Measurements from ENCODE around the gene TRIO. TPM values are rescaled to one million over a fixed set of nuclear protein-coding genes. Genes with fewer than 3 reads are reported as not detected.

TRIO gene
- total RNA-seq, 1 donor from 2014 or later, result 71.6 TPM

- no peak for TF ChIP-seq CTCF (IDR thresholded peaks at IDR 0.05; ENCODE audit: insufficient read depth, low read length, severe bottlenecking)
- DNase-seq (ENCODE audit: low read depth), result no peak
Observed at GRCh38 chr5:14465776-14466175, 322.6 kb downstream of the TRIO start.

GRCh38 chr5:14467251-14467650 lies 324.1 kb downstream of the TRIO start:
- DNase-seq (ENCODE audit: low read depth), result no peak
- H3K4me3 ChIP-seq (ENCODE audit: low read depth, low read length), result no peak overlapping the region
- peaks cover 16% of the 10 kb centered on the region for H3K36me3 ChIP-seq (ENCODE audit: control insufficient read depth, insufficient read depth, low read length)
- FAIRE-seq, result no peak
- TF ChIP-seq CTCF (IDR thresholded peaks at IDR 0.05; ENCODE audit: insufficient read depth, low read length, severe bottlenecking), result no peak
- no peaks in the 10 kb centered on the region for H3K27me3 ChIP-seq (ENCODE audit: control insufficient read depth, insufficient read depth, low read length)

More at GRCh38 chr5:14465776-14466175, 322.6 kb downstream of the TRIO start:
- H3K36me3 ChIP-seq (ENCODE audit: control insufficient read depth, insufficient read depth, low read length), result peaks cover 16% of the 10 kb centered on the region
- H3K27me3 ChIP-seq (ENCODE audit: control insufficient read depth, insufficient read depth, low read length), result no peaks in the 10 kb centered on the region
- FAIRE-seq, result no peak
- H3K4me3 ChIP-seq (ENCODE audit: low read depth, low read length), result no peak overlapping the region

- no peaks in the 10 kb centered on the region for H3K27me3 ChIP-seq (ENCODE audit: control insufficient read depth, insufficient read depth, low read length)
- H3K36me3 ChIP-seq (ENCODE audit: control insufficient read depth, insufficient read depth, low read length), result peaks cover 13% of the 10 kb centered on the region
- no peak for TF ChIP-seq CTCF (IDR thresholded peaks at IDR 0.05; ENCODE audit: insufficient read depth, low read length, severe bottlenecking)
- H3K4me3 ChIP-seq (ENCODE audit: low read depth, low read length), result no peak overlapping the region
- no peak for FAIRE-seq
- DNase-seq (ENCODE audit: low read depth), result no peak
Observed at GRCh38 chr5:14467886-14468285, 324.7 kb downstream of the TRIO start.

- H3K27me3 ChIP-seq (ENCODE audit: control insufficient read depth, insufficient read depth, low read length), result no peaks in the 10 kb centered on the region
- no peak for TF ChIP-seq CTCF (IDR thresholded peaks at IDR 0.05; ENCODE audit: insufficient read depth, low read length, severe bottlenecking)
- no peak overlapping the region for H3K4me3 ChIP-seq (ENCODE audit: low read depth, low read length)
- FAIRE-seq, result no peak
- peaks cover 14% of the 10 kb centered on the region for H3K36me3 ChIP-seq (ENCODE audit: control insufficient read depth, insufficient read depth, low read length)
- no peak for DNase-seq (ENCODE audit: low read depth)
Observed at GRCh38 chr5:14469551-14470377, 326.6 kb downstream of the TRIO start.

- TF ChIP-seq CTCF (IDR thresholded peaks at IDR 0.05; ENCODE audit: insufficient read depth, low read length, severe bottlenecking), result no peak
- FAIRE-seq (no peak), DNase-seq (ENCODE audit: low read depth) (no peak)
- Histone ChIP-seq H3K4me3 (ENCODE audit: low read depth, low read length) (no peak overlapping the region), H3K27me3 (ENCODE audit: control insufficient read depth, insufficient read depth, low read length) (no peaks in the 10 kb centered on the region), H3K36me3 (ENCODE audit: control insufficient read depth, insufficient read depth, low read length) (peaks cover 6% of the 10 kb centered on the region)
Observed at GRCh38 chr5:14471507-14471906, 328.4 kb downstream of the TRIO start.
